Transverse colon (tissue), 4 donors: ENCODE measurements around the gene CAMTA1. TPM values are rescaled to one million over a fixed set of nuclear protein-coding genes. Genes with fewer than 3 reads are reported as not detected.
"Not testable (repeated sequence)": the region's sequence is repeated elsewhere in the genome, so short reads cannot be mapped to it uniquely, and the experiment has no call there.

Experiments
- DNase-seq: peaks from one replicate; pipeline ENCODE4 v3.0.0-alpha.2; 2019
- H3K27ac ChIP-seq, 4 donors: fragments of 200-600 bp; sonication (generic); 2 replicates each; pipeline ENCODE4 v1.5.1; 2016 to 2018; ENCODE audit warnings: inconsistent platforms in 4 of 4
- H3K27me3 ChIP-seq: fragments of 200-600 bp; sonication (generic); 2 replicates; pipeline ENCODE4 v1.5.1; 2017; ENCODE audit warnings: inconsistent platforms
- H3K36me3 ChIP-seq, 4 donors: fragments of 200-600 bp; sonication (generic); 2 replicates each; pipeline ENCODE4 v1.5.1; 2017 to 2019; ENCODE audit warnings: inconsistent platforms in 4 of 4
- H3K4me1 ChIP-seq, 4 donors: fragments of 200-600 bp; sonication (generic); 2 replicates each; pipeline ENCODE4 v1.5.1; 2017 to 2020; ENCODE audit warnings: inconsistent platforms in 4 of 4
- H3K4me3 ChIP-seq, 4 donors: fragments of 200-600 bp; sonication (generic); 1 replicate in 1 of 4; 2 replicates in 3 of 4; pipeline versions ENCODE4 v1.5.1 to v1.6.1; 2017 to 2019; ENCODE audit warnings: inconsistent platforms in 4 of 4
- H3K9me3 ChIP-seq, 2 donors: fragments of 200-600 bp; sonication (generic); 2 replicates each; pipeline ENCODE4 v1.5.1; 2017 to 2019; ENCODE audit warnings: inconsistent platforms in 2 of 2
- CTCF ChIP-seq, 5 experiments: fragments of 200-600 bp in 3 of 5; fragments of 450-650 bp in 2 of 5; sonication (generic) in 3 of 5; IDR thresholded peaks; 1 replicate in 2 of 5; 2 replicates in 3 of 5; pipeline ENCODE4 v1.5.1; 2016 to 2017; ENCODE audit warnings: antibody characterized with exemption in 5 of 5, inconsistent platforms in 3 of 5, mild to moderate bottlenecking in 2 of 5, moderate library complexity in 1 of 5
- EP300 ChIP-seq: sonication (generic); formaldehyde crosslinking; IDR thresholded peaks from one replicate; pipeline ENCODE4 v1.6.1; 2017; ENCODE audit warnings: antibody characterized with exemption, low read depth
- POLR2A ChIP-seq: fragments of 450-650 bp; IDR thresholded peaks from one replicate; pipeline ENCODE4 v1.6.1; 2016; ENCODE audit warnings: antibody characterized with exemption, mild to moderate bottlenecking, moderate library complexity
- POLR2AphosphoS5 ChIP-seq, 3 donors: sonication (generic); formaldehyde crosslinking; IDR thresholded peaks; one replicate each; pipeline ENCODE4 v1.6.1; 2016; ENCODE audit warnings: antibody characterized with exemption in 3 of 3
- WGBS, 2 donors: methylation state at CpG; one replicate each; pipeline ENCODE4 v1.1.5; 2018; ENCODE audit warnings: low coverage in 1 of 2; 5-methylcytosine and 5-hydroxymethylcytosine counted together
- in situ Hi-C, 4 donors: fragments of 200-750 bp; cut with MboI; loops; one replicate each; pipeline versions ENCODE4 v1.15.0 to v1.15.1; 2017; ENCODE audit warnings: low sequenced_read_pairs in 3 of 4, low pct_ligation_motif_present in 1 of 4, low pct_unique_long_range_greater_than_20kb in 1 of 4
- intact Hi-C: fragments of 100-400 bp; cut with DNase I; formaldehyde crosslinking; loops from one replicate; pipeline ENCODE4 v1.15.1; 2023; ENCODE audit warnings: low total_unique reads
- total RNA-seq, 4 donors: library from RNA; depleted of rRNA; stranded (reverse); fragments of >200 nt; gene quantifications; one replicate each; pipeline ENCODE4 v1.1.0, GENCODE V29; 2016

The CAMTA1 gene
- total RNA-seq, 4 donors from 2014 or later = 93.8 to 268 (median 130) TPM

GRCh38 chr1:7789828-7790227 is 1004.6 kb downstream of the CAMTA1 start:
- Histone ChIP-seq H3K36me3 (peaks cover 0 to 35% (median 6%) of the 10 kb centered on the region in 4 donors), H3K27me3 (no peaks in the 10 kb centered on the region), H3K27ac (no peak overlapping the region), H3K9me3 (peaks cover 6 to 10% of the 10 kb centered on the region in 2 donors), H3K4me3 (no peak overlapping the region), H3K4me1 (peaks cover 0 to 15% (median 4%) of the 10 kb centered on the region in 4 donors)
- DNase-seq = no peak
- 68 to 69% methylated on average over 4 to 5 of the region's 5 CpGs for WGBS, 2 donors
- intact Hi-C loops = no loop called here
- in situ Hi-C loops = no loop called here
- TF ChIP-seq CTCF (IDR thresholded peaks at IDR 0.05) (no peak), EP300 (no peak), POLR2AphosphoS5 (IDR thresholded peaks at IDR 0.05) (no peak), POLR2A (no peak)

- H3K27me3 ChIP-seq, H3K4me1 ChIP-seq, DNase-seq, intact Hi-C loops, H3K27ac ChIP-seq, in situ Hi-C loops, H3K4me3 ChIP-seq, H3K9me3 ChIP-seq: not testable (repeated sequence)
- WGBS, 2 donors = 95% methylated on average over 3 of the region's 3 CpGs; no CpG with 5 or more reads in 1 of the 2 donors
- H3K36me3 ChIP-seq = peaks cover 0 to 35% (median 6%) of the 10 kb centered on the region in 4 donors
Observed at GRCh38 chr1:7791027-7791426, 1005.8 kb downstream of the CAMTA1 start.

GRCh38 chr1:7795406-7795805 is 1010.2 kb downstream of the CAMTA1 start:
- Histone ChIP-seq H3K27me3 (no peaks in the 10 kb centered on the region), H3K4me1 (no peaks in the 10 kb centered on the region), H3K27ac (no peak overlapping the region), H3K4me3 (no peak overlapping the region), H3K36me3 (peaks cover 0 to 18% (median 6%) of the 10 kb centered on the region in 4 donors), H3K9me3 (peaks cover 6 to 7% of the 10 kb centered on the region in 2 donors)
- in situ Hi-C loops = no loop called here
- intact Hi-C loops = no loop called here
- DNase-seq = no peak
- WGBS, 2 donors = 79 to 92% methylated on average over 6 to 12 of the region's 12 CpGs
- TF ChIP-seq POLR2A (no peak), EP300 (no peak), POLR2AphosphoS5 (IDR thresholded peaks at IDR 0.05) (no peak), CTCF (IDR thresholded peaks at IDR 0.05) (no peak)

GRCh38 chr1:7805460-7805859 is 1020.2 kb downstream of the CAMTA1 start:
- in situ Hi-C loops = no loop called here
- TF ChIP-seq POLR2AphosphoS5 (IDR thresholded peaks at IDR 0.05) = no peak
- no peak for TF ChIP-seq POLR2A
- no peak for TF ChIP-seq CTCF (IDR thresholded peaks at IDR 0.05)
- no peak for TF ChIP-seq EP300
- no peak for DNase-seq
- WGBS, 2 donors = 90 to 92% methylated on average over 9 of the region's 9 CpGs
- H3K27me3 ChIP-seq = no peaks in the 10 kb centered on the region
- intact Hi-C loops = no loop called here
- H3K36me3 ChIP-seq = peaks cover 0 to 33% (median 3%) of the 10 kb centered on the region in 4 donors
- no peaks in the 10 kb centered on the region for H3K9me3 ChIP-seq
- H3K27ac ChIP-seq = no peak overlapping the region
- H3K4me3 ChIP-seq = no peak overlapping the region
- no peaks in the 10 kb centered on the region for H3K4me1 ChIP-seq

- no peaks in the 10 kb centered on the region for H3K27me3 ChIP-seq
- peaks cover 0 to 40% (median 7%) of the 10 kb centered on the region in 4 donors for H3K36me3 ChIP-seq
- peaks cover 2 to 5% of the 10 kb centered on the region in 2 donors for H3K9me3 ChIP-seq
- in situ Hi-C loops = no loop called here
- no peak overlapping the region for H3K27ac ChIP-seq
- intact Hi-C loops = no loop called here
- DNase-seq = no peak
- H3K4me3 ChIP-seq = no peak overlapping the region
- 9 to 13% methylated on average over 1 of the region's 1 CpG for WGBS, 2 donors
- peak; percentile 40 to 53 (median 47) for TF ChIP-seq CTCF (IDR thresholded peaks at IDR 0.05)
- no peak for TF ChIP-seq POLR2A
- no peaks in the 10 kb centered on the region for H3K4me1 ChIP-seq
Observed at GRCh38 chr1:7808253-7808844, 1023.1 kb downstream of the CAMTA1 start.
